ENCODE data around the gene PTPRJ.

PTPRJ gene

DNA sequence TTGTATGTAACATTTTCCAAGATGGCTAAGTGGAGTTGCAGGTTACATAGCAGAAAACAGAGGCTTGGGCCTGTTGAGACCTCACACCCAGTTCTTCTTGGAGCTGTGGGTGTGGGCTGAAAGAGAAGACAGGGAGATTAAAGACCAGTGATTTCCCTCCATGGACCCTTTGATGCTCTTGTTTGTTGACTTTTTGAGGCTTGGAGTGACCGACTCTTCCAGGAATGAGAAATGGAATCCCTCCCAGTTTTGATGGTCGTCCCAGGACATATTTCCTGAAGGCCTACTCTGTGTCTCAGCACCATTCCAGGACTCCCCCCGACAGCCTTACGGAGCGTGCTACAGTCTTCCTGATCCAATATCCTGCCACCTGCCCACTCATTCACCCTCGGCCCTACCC, 96.9 kb downstream of the PTPRJ start:
- Histone ChIP-seq H4K20me1 (ENCODE audit: control insufficient read depth, insufficient read depth, low read depth, low read length) (no peaks in the 10 kb centered on the region), H3K4me3 (ENCODE audit: low read length) (no peak overlapping the region), H3K27ac (ENCODE audit: low read depth, low read length) (no peak overlapping the region)

DNA sequence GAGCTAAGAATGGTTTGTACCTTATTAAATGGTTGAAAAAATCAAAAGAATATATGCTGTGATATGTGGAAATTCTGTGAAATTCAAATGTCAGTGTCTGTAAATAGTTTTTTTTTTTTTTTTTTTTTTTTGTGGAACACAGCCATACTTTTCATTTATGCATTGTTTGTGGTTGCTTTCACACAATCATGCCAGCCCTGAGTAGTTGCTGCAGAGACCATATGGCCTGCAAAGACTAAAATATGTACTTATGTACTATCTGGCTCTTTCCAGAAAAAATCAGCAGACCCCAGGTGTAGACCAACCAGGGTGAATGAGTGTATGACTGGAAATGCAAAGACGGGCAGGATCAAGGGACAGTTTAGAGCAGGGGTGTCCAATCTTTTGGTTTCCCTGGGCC, 98.3 kb downstream of the PTPRJ start:
- H3K4me1 ChIP-seq (ENCODE audit: control insufficient read depth, low read length) = peaks cover 12% of the 10 kb centered on the region
- H3K79me2 ChIP-seq (ENCODE audit: control insufficient read depth, low read length) = no peaks in the 10 kb centered on the region
- no peaks in the 10 kb centered on the region; the same call in 1 of the 2 replicates for H3K27me3 ChIP-seq (ENCODE audit: control insufficient read depth, low read length)
- H3K9me3 ChIP-seq (ENCODE audit: control insufficient read depth, insufficient read depth, low read length) = no peaks in the 10 kb centered on the region
- no peak for TF ChIP-seq EZH2phosphoT487 (IDR thresholded peaks at IDR 0.05; ENCODE audit: borderline replicate concordance, low read length)
- TF ChIP-seq, protein P1, sequence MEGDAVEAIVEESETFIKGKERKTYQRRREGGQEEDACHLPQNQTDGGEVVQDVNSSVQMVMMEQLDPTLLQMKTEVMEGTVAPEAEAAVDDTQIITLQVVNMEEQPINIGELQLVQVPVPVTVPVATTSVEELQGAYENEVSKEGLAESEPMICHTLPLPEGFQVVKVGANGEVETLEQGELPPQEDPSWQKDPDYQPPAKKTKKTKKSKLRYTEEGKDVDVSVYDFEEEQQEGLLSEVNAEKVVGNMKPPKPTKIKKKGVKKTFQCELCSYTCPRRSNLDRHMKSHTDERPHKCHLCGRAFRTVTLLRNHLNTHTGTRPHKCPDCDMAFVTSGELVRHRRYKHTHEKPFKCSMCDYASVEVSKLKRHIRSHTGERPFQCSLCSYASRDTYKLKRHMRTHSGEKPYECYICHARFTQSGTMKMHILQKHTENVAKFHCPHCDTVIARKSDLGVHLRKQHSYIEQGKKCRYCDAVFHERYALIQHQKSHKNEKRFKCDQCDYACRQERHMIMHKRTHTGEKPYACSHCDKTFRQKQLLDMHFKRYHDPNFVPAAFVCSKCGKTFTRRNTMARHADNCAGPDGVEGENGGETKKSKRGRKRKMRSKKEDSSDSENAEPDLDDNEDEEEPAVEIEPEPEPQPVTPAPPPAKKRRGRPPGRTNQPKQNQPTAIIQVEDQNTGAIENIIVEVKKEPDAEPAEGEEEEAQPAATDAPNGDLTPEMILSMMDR (IDR thresholded peaks at IDR 0.05; ENCODE audit: low read depth, low read length, poor library complexity, severe bottlenecking) = no peak
- no peak overlapping the region for H3K4me3 ChIP-seq (ENCODE audit: low read length)
- H3K4me2 ChIP-seq (ENCODE audit: low read length) = no peak overlapping the region
- no peaks in the 10 kb centered on the region for H4K20me1 ChIP-seq (ENCODE audit: control insufficient read depth, insufficient read depth, low read depth, low read length)
- H3K36me3 ChIP-seq (ENCODE audit: control insufficient read depth, low read length) = no peaks in the 10 kb centered on the region
- H3F3A ChIP-seq (ENCODE audit: control insufficient read depth, insufficient read depth) = no peaks in the 10 kb centered on the region
- no peaks in the 10 kb centered on the region for H3K9me2 ChIP-seq (replicated peaks; ENCODE audit: control insufficient read depth, low read length)
- H3K27ac ChIP-seq (ENCODE audit: low read depth, low read length) = no peak overlapping the region

More for the DNA sequence above, 96.9 kb downstream of the PTPRJ start:
- Histone ChIP-seq H3F3A (ENCODE audit: control insufficient read depth, insufficient read depth) (no peaks in the 10 kb centered on the region), H3K9me2 (replicated peaks; ENCODE audit: control insufficient read depth, low read length) (no peaks in the 10 kb centered on the region), H3K4me2 (ENCODE audit: low read length) (no peak overlapping the region), H3K4me1 (ENCODE audit: control insufficient read depth, low read length) (peaks cover 18% of the 10 kb centered on the region), H3K36me3 (ENCODE audit: control insufficient read depth, low read length) (no peaks in the 10 kb centered on the region), H3K9me3 (ENCODE audit: control insufficient read depth, insufficient read depth, low read length) (no peaks in the 10 kb centered on the region), H3K27me3 (ENCODE audit: control insufficient read depth, low read length) (no peaks in the 10 kb centered on the region; the same call in 1 of the 2 replicates), H3K79me2 (ENCODE audit: control insufficient read depth, low read length) (no peaks in the 10 kb centered on the region)
- TF ChIP-seq, protein P1 (IDR thresholded peaks at IDR 0.05; ENCODE audit: low read depth, low read length, poor library complexity, severe bottlenecking) = no peak
- no peak for TF ChIP-seq EZH2phosphoT487 (IDR thresholded peaks at IDR 0.05; ENCODE audit: borderline replicate concordance, low read length)

DNA sequence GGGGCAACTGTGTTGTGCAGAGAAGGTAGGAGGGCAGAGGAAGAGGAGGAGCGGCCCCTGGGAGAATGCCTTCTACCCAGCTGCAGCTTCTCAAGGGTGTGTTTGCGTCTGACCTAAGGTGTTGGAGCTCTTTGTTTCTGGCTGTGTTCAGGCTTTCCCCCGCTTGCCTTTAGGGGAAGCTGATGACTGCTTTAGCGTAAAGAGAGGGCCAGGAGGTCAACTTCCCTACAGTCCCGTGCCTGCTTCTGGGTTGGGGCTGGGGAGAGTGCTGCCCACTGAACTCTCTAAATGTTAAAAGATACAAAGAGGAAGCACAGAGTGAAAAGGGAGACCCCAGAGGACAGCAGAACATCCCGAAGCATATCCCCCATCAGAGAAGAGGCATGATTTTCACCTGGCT, 99.2 kb downstream of the PTPRJ start:
- TF ChIP-seq, protein P1 (IDR thresholded peaks at IDR 0.05; ENCODE audit: low read depth, low read length, poor library complexity, severe bottlenecking) = no peak
- TF ChIP-seq EZH2phosphoT487 (IDR thresholded peaks at IDR 0.05; ENCODE audit: borderline replicate concordance, low read length) = no peak
- no peak overlapping the region for H3K4me3 ChIP-seq (ENCODE audit: low read length)
- H3F3A ChIP-seq (ENCODE audit: control insufficient read depth, insufficient read depth) = no peaks in the 10 kb centered on the region
- no peak overlapping the region for H3K27ac ChIP-seq (ENCODE audit: low read depth, low read length)
- peaks cover 5% of the 10 kb centered on the region for H3K4me1 ChIP-seq (ENCODE audit: control insufficient read depth, low read length)
- 0 out of 2 replicates have a peak, but pooled peaks cover 2% of the 10 kb centered on the region for H3K9me3 ChIP-seq (ENCODE audit: control insufficient read depth, insufficient read depth, low read length)
- H3K79me2 ChIP-seq (ENCODE audit: control insufficient read depth, low read length) = no peaks in the 10 kb centered on the region
- H3K36me3 ChIP-seq (ENCODE audit: control insufficient read depth, low read length) = no peaks in the 10 kb centered on the region
- no peaks in the 10 kb centered on the region for H4K20me1 ChIP-seq (ENCODE audit: control insufficient read depth, insufficient read depth, low read depth, low read length)
- H3K27me3 ChIP-seq (ENCODE audit: control insufficient read depth, low read length) = no peaks in the 10 kb centered on the region; the same call in 1 of the 2 replicates
- H3K4me2 ChIP-seq (ENCODE audit: low read length) = no peak overlapping the region
- no peaks in the 10 kb centered on the region for H3K9me2 ChIP-seq (replicated peaks; ENCODE audit: control insufficient read depth, low read length)
